Hepatocyte (in vitro differentiated cells): ENCODE results near the gene SMIM35.

Experiments used
- EZH2 ChIP-seq: fragments of 200-600 bp; sonication (generic); IDR thresholded peaks from 2 replicates; pipeline ENCODE4 v1.6.1; 2016; ENCODE audit warnings: antibody characterized with exemption, mild to moderate bottlenecking, borderline replicate concordance
- EZH2phosphoT487 ChIP-seq: fragments of 200-600 bp; sonication (generic); IDR thresholded peaks from one replicate; pipeline ENCODE4 v1.6.1; 2018; ENCODE audit warnings: antibody characterized with exemption, mild to moderate bottlenecking, low read depth, moderate library complexity; ENCODE audit not compliant: unreplicated experiment, severe bottlenecking
- TF ChIP-seq, protein P1 (sequence below): fragments of 200-600 bp; sonication (generic); IDR thresholded peaks from 2 replicates; pipeline ENCODE4 v1.5.1; 2016; ENCODE audit warnings: antibody characterized with exemption, mild to moderate bottlenecking; ENCODE audit not compliant: poor library complexity

- TF ChIP-seq, protein P1, sequence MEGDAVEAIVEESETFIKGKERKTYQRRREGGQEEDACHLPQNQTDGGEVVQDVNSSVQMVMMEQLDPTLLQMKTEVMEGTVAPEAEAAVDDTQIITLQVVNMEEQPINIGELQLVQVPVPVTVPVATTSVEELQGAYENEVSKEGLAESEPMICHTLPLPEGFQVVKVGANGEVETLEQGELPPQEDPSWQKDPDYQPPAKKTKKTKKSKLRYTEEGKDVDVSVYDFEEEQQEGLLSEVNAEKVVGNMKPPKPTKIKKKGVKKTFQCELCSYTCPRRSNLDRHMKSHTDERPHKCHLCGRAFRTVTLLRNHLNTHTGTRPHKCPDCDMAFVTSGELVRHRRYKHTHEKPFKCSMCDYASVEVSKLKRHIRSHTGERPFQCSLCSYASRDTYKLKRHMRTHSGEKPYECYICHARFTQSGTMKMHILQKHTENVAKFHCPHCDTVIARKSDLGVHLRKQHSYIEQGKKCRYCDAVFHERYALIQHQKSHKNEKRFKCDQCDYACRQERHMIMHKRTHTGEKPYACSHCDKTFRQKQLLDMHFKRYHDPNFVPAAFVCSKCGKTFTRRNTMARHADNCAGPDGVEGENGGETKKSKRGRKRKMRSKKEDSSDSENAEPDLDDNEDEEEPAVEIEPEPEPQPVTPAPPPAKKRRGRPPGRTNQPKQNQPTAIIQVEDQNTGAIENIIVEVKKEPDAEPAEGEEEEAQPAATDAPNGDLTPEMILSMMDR, result no peak
- TF ChIP-seq EZH2phosphoT487 (no peak), EZH2 (no peak)
These were observed 88.8 kb downstream of the SMIM35 start for GRCh38 chr11:117997823-117998579.
